HG03280 (cell line): ENCODE data around the gene ZFP36.

Source experiments
- ATAC-seq: cut with Tn5 transposase; IDR thresholded peaks from one replicate; pipeline ENCODE4 v1.9.1; 2021; ENCODE audit warnings: mild to moderate bottlenecking, moderate library complexity; ENCODE audit not compliant: unreplicated experiment

Gene ZFP36

GRCh38 chr19:39382991-39383828, 23.4 kb upstream of the ZFP36 start:
- ATAC-seq = no peak

GRCh38 chr19:39384839-39385568, 21.6 kb upstream of the ZFP36 start:
- ATAC-seq = no peak

GRCh38 chr19:39385629-39386411, 20.8 kb upstream of the ZFP36 start:
- ATAC-seq = no peak

GRCh38 chr19:39386557-39386956, 20.1 kb upstream of the ZFP36 start:
- no peak for ATAC-seq

- no peak for ATAC-seq
These were observed 18.0 kb upstream of the ZFP36 start for GRCh38 chr19:39388657-39389056.

GRCh38 chr19:39389631-39390414, 16.8 kb upstream of the ZFP36 start:
- no peak for ATAC-seq

GRCh38 chr19:39390451-39390750, 16.2 kb upstream of the ZFP36 start:
- ATAC-seq = no peak

GRCh38 chr19:39390751-39391437, 15.8 kb upstream of the ZFP36 start, which contains the start of the genes MED29 and PAF1:
Gene MED29 (plus strand): TSS chr19:39391378. CDS start chr19:39391423, 45 bp downstream.
Gene PAF1 (minus strand): TSS chr19:39391106. CDS start chr19:39390864, 242 bp downstream.
- ATAC-seq = peak; percentile 93

- ATAC-seq = peak; percentile 37
These were observed 9.0 kb upstream of the ZFP36 start for GRCh38 chr19:39397360-39398296.

- no peak for ATAC-seq
These were observed 8.3 kb upstream of the ZFP36 start for GRCh38 chr19:39398297-39398864.

- ATAC-seq = no peak
These were observed 7.0 kb upstream of the ZFP36 start for GRCh38 chr19:39399668-39400050.

GRCh38 chr19:39400061-39400460, 6.6 kb upstream of the ZFP36 start:
- ATAC-seq = no peak

- ATAC-seq = no peak
These were observed 5.5 kb upstream of the ZFP36 start for GRCh38 chr19:39401070-39401548.

- ATAC-seq = no peak
These were observed 4.9 kb upstream of the ZFP36 start for GRCh38 chr19:39401549-39402345.

GRCh38 chr19:39402346-39403300, 4.0 kb upstream of the ZFP36 start:
- ATAC-seq = peak; percentile 33
